HepG2 (cell line): ENCODE measurements around the gene OVCH1. TPM values are rescaled to one million over a fixed set of nuclear protein-coding genes. Genes with fewer than 3 reads are reported as not detected.

Experiments
- ATAC-seq: fragments of 200-7000 bp; cut with Tn5 transposase; 3 replicates; pipeline ENCODE4 v1.9.1; 2020; ENCODE audit warnings: mild to moderate bottlenecking, moderate library complexity
- BruUV-seq: library from RNA; stranded (reverse); fragments of 400-500 nt; replicated peaks from 2 replicates; lab custom pipeline; 2021; lab: Mats Ljungman, UMichigan
- CTCF ChIA-PET: fragments of 300-600 bp; formaldehyde crosslinking; extraction: SDS; loops from one replicate; lab custom pipeline; 2021; ENCODE audit warnings: low total read pairs, inconsistent platforms, low intra/inter-chr PET ratio; lab: Yijun Ruan, JAX
- POLR2A ChIA-PET: fragments of 350-600 bp; sonication (Branson Sonifier 250); formaldehyde crosslinking; loops from one replicate; lab custom pipeline; 2020; ENCODE audit warnings: antibody characterized with exemption, inconsistent platforms; lab: Yijun Ruan, JAX
- DNase-seq: peaks from one replicate; pipeline ENCODE4 v3.0.0-alpha.2; 2015; ENCODE audit warnings: low spot score
- FAIRE-seq: peaks from 3 replicates; lab custom pipeline; 2011; peaks lifted over from hg19 to GRCh38; lab: Jason Lieb, UNC
- H2AFZ ChIP-seq: one replicate; pipeline ENCODE4 v1.6.1; 2011; ENCODE audit warnings: low read length, inconsistent platforms
- H3K27ac ChIP-seq: fragments of 300-600 bp; 3 replicates; pipeline ENCODE4 v1.8.0; 2011; ENCODE audit warnings: mixed run types, mild to moderate bottlenecking, mixed read lengths, low read length, inconsistent platforms; ENCODE audit not compliant: insufficient read depth; ENCODE audit errors: extremely low read length
- H3K27me3 ChIP-seq, 2 experiments: fragments of 200-600 bp in 1 of 2; 2 replicates in 1 of 2; 3 replicates in 1 of 2; pipeline versions ENCODE4 v1.6.0 to v1.8.0; 2011; ENCODE audit warnings: low read length in 2 of 2, mild to moderate bottlenecking in 2 of 2, moderate library complexity in 2 of 2, inconsistent platforms in 1 of 2; ENCODE audit not compliant: insufficient read depth in 2 of 2, control insufficient read depth in 1 of 2
- H3K36me3 ChIP-seq, 2 experiments: fragments of 200-600 bp in 1 of 2; replicated peaks in 1 of 2; 2 replicates in 1 of 2; 3 replicates in 1 of 2; pipeline versions ENCODE4 v1.5.1 to v1.8.0; 2011; ENCODE audit warnings: low read length in 2 of 2, inconsistent platforms in 1 of 2; ENCODE audit not compliant: insufficient read depth in 2 of 2, control insufficient read depth in 1 of 2
- H3K4me1 ChIP-seq: 2 replicates; pipeline ENCODE4 v1.5.1; 2012; ENCODE audit warnings: low read length, inconsistent platforms; ENCODE audit not compliant: insufficient read depth
- H3K4me2 ChIP-seq: 2 replicates; pipeline ENCODE4 v1.6.0; 2011; ENCODE audit warnings: low read depth, low read length, inconsistent platforms
- H3K4me3 ChIP-seq, 3 experiments: fragments of 200-600 bp in 1 of 3; sonication (generic), shearing (Covaris generic) in 1 of 3; replicated peaks in 1 of 3; 2 replicates each; pipeline ENCODE4 v1.5.1; 2011 to 2016; ENCODE audit warnings: low read length in 3 of 3, inconsistent platforms in 2 of 3, low read depth in 2 of 3, mild to moderate bottlenecking in 2 of 3, control low read depth in 1 of 3, mixed read lengths in 1 of 3; ENCODE audit not compliant: insufficient read depth in 1 of 3
- H3K79me2 ChIP-seq: one replicate; pipeline ENCODE4 v1.6.1; 2011; ENCODE audit warnings: low read length, inconsistent platforms; ENCODE audit not compliant: insufficient read depth
- H3K9ac ChIP-seq: 2 replicates; pipeline ENCODE4 v1.6.0; 2011; ENCODE audit warnings: mild to moderate bottlenecking, low read depth, low read length, inconsistent platforms; ENCODE audit not compliant: insufficient read depth
- H3K9me3 ChIP-seq: 2 replicates; pipeline ENCODE4 v1.5.1; 2012; ENCODE audit warnings: mild to moderate bottlenecking, low read length
- H4K20me1 ChIP-seq: 2 replicates; pipeline ENCODE4 v1.6.0; 2011; ENCODE audit warnings: inconsistent platforms, mild to moderate bottlenecking, low read length, moderate library complexity; ENCODE audit not compliant: insufficient read depth
- MBNL3 ChIP-seq: fragments of 250-450 bp; sonication (Bioruptor Pico); conservative IDR thresholded peaks from 2 replicates; pipeline ENCODE4 v1.8.0; 2022; ENCODE audit warnings: mild to moderate bottlenecking, inconsistent platforms
- REL ChIP-seq: sonication (generic); formaldehyde crosslinking; conservative IDR thresholded peaks from 2 replicates; pipeline ENCODE4 v1.8.0; 2022; ENCODE audit warnings: mild to moderate bottlenecking, missing genetic modification reagents, moderate library complexity
- SIX4 ChIP-seq: sonication (generic); formaldehyde crosslinking; IDR thresholded peaks from 2 replicates; pipeline ENCODE4 v1.4.0; 2020; ENCODE audit warnings: missing genetic modification reagents
- SMC3 ChIP-seq: IDR thresholded peaks from 2 replicates; pipeline ENCODE4 v1.6.1; 2011; ENCODE audit warnings: low read length, improper control_type of control experiment
- STAG1 ChIP-seq: sonication (generic); formaldehyde crosslinking; IDR thresholded peaks from 2 replicates; pipeline ENCODE4 v1.4.0; 2020; ENCODE audit warnings: missing genetic modification reagents
- ZNF121 ChIP-seq: sonication (generic); formaldehyde crosslinking; IDR thresholded peaks from 2 replicates; pipeline ENCODE4 v1.5.0; 2020; ENCODE audit warnings: mild to moderate bottlenecking, missing genetic modification reagents
- ZNF24 ChIP-seq: fragments of 450-650 bp; IDR thresholded peaks from 2 replicates; pipeline ENCODE4 v1.6.1; 2017; ENCODE audit warnings: antibody characterized with exemption, mild to moderate bottlenecking
- ZNF430 ChIP-seq: sonication (generic); formaldehyde crosslinking; IDR thresholded peaks from 2 replicates; pipeline ENCODE4 v1.9.0; 2021; ENCODE audit warnings: mild to moderate bottlenecking, missing genetic modification reagents
- ZNF790 ChIP-seq: sonication (generic); formaldehyde crosslinking; IDR thresholded peaks from 2 replicates; pipeline ENCODE4 v1.8.0; 2022; ENCODE audit warnings: missing genetic modification reagents, mild to moderate bottlenecking, borderline replicate concordance
- ZSCAN9 ChIP-seq: IDR thresholded peaks from 2 replicates; pipeline ENCODE4 v1.6.1; 2016; ENCODE audit warnings: borderline replicate concordance
- WGBS: methylation state at CpG from one replicate; pipeline ENCODE4 v1.1.6; 2017; ENCODE audit warnings: low lambda C conversion rate; 5-methylcytosine and 5-hydroxymethylcytosine counted together
- in situ Hi-C: cut with HindIII; loops from 2 replicates; pipeline ENCODE4 v1.10.0; 2017; ENCODE audit warnings: low pct_unique_long_range_greater_than_20kb; ENCODE audit not compliant: extremely low pct_ligation_motif_present
- intact Hi-C: fragments of 100-400 bp; cut with micrococcal nuclease; formaldehyde crosslinking; loops from one replicate; pipeline ENCODE4 v1.10.0; 2022; ENCODE audit not compliant: unreplicated experiment
- polyA plus RNA-seq, 8 experiments: library from polyadenylated mRNA; depleted of rRNA in 3 of 8; stranded (reverse) in 7 of 8; unstranded in 1 of 8; fragments of >200 nt; fragmentation: Illumina TruSeq in 4 of 8; extraction: Trizol in 4 of 8; gene quantifications; 2 replicates each; pipeline versions ENCODE4 v1.2.1 to v1.2.3, GENCODE V29; 2011 to 2016; ENCODE audit warnings: low read depth in 4 of 8, missing spikeins in 1 of 8, mixed read lengths in 1 of 8; ENCODE audit not compliant: insufficient read depth in 1 of 8
- total RNA-seq, 5 experiments: library from RNA; depleted of rRNA; stranded (reverse); fragments of >200 nt; fragmentation: Illumina TruSeq; extraction: Trizol; gene quantifications; 2 replicates each; pipeline ENCODE4 v1.2.3, GENCODE V29; 2016; ENCODE audit warnings: low read depth in 1 of 5
- TF ChIP-seq, protein P1 (sequence below): sonication (generic); formaldehyde crosslinking; IDR thresholded peaks from 2 replicates; pipeline ENCODE4 v1.5.0; 2020; ENCODE audit warnings: missing genetic modification reagents
- TF ChIP-seq, protein P2 (sequence below): sonication (generic); formaldehyde crosslinking; IDR thresholded peaks from 2 replicates; pipeline ENCODE4 v1.5.0; 2020; ENCODE audit warnings: mild to moderate bottlenecking, missing genetic modification reagents, moderate library complexity
- TF ChIP-seq, protein P3 (sequence below): sonication (generic); formaldehyde crosslinking; IDR thresholded peaks from 2 replicates; pipeline ENCODE4 v1.5.1; 2020; ENCODE audit warnings: missing genetic modification reagents, mild to moderate bottlenecking, borderline replicate concordance

The OVCH1 gene
- total and polyA plus RNA-seq, 2 of the 13 experiments (the other 11 are each of a cell fraction or from before 2014, with no cell fraction given): not detected

DNA sequence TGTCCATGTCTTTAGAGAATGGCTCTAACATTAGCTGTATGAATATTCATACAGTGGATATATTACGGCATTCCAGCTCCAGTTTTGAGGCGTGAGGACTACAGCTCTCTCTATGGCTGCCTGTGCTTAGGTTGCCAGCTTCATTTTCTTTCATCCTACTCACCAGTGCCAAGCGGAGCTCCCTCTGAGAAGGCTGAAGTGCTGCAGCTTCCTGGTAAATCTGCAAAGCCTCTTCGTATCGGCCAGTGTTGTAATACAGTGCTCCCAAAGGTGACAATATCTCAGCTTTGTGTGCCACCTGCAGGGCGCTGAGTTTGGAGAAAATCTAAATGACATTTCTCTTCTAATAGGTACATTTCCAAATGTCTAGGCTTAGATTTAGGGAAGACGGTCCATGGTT lies 19.8 kb upstream of the OVCH1 start:
- intact Hi-C loops: loop anchor here (5.0 to 10.0 kb wide), 2 partner anchors 210 to 768 kb away; no protein-coding TSS in a partner anchor
- no TSS peak for BruUV-seq
- in situ Hi-C loops: no loop called here
- 71% methylated on average over 7 of the region's 7 CpGs for WGBS
- Histone ChIP-seq H3K9ac (no peak overlapping the region), H4K20me1 (no peaks in the 10 kb centered on the region), H3K4me1 (no peaks in the 10 kb centered on the region), H3K79me2 (no peaks in the 10 kb centered on the region), H3K27me3 (no peaks in the 10 kb centered on the region), H3K4me3 (no peak overlapping the region), H3K36me3 (no peaks in the 10 kb centered on the region), H3K9me3 (no peaks in the 10 kb centered on the region), H2AFZ (no peak overlapping the region), H3K27ac (no peak overlapping the region), H3K4me2 (no peak overlapping the region)
- TF ChIP-seq ZNF430 (no peak), SMC3 (peak; percentile 18; the same call in 1 of the 2 replicates), ZNF790 (CRISPR knock-in tag) (no peak), STAG1 (CRISPR knock-in tag) (peak; percentile 48), ZNF24 (no peak), REL (no peak), MBNL3 (CRISPR knock-in tag) (no peak), ZSCAN9 (CRISPR knock-in tag) (no peak), SIX4 (CRISPR knock-in tag) (no peak), ZNF121 (no peak)
- TF ChIP-seq, protein P1, sequence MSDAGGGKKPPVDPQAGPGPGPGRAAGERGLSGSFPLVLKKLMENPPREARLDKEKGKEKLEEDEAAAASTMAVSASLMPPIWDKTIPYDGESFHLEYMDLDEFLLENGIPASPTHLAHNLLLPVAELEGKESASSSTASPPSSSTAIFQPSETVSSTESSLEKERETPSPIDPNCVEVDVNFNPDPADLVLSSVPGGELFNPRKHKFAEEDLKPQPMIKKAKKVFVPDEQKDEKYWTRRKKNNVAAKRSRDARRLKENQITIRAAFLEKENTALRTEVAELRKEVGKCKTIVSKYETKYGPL (CRISPR knock-in tag): no peak
- TF ChIP-seq, protein P2, sequence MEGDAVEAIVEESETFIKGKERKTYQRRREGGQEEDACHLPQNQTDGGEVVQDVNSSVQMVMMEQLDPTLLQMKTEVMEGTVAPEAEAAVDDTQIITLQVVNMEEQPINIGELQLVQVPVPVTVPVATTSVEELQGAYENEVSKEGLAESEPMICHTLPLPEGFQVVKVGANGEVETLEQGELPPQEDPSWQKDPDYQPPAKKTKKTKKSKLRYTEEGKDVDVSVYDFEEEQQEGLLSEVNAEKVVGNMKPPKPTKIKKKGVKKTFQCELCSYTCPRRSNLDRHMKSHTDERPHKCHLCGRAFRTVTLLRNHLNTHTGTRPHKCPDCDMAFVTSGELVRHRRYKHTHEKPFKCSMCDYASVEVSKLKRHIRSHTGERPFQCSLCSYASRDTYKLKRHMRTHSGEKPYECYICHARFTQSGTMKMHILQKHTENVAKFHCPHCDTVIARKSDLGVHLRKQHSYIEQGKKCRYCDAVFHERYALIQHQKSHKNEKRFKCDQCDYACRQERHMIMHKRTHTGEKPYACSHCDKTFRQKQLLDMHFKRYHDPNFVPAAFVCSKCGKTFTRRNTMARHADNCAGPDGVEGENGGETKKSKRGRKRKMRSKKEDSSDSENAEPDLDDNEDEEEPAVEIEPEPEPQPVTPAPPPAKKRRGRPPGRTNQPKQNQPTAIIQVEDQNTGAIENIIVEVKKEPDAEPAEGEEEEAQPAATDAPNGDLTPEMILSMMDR: peak; percentile 48
- TF ChIP-seq, protein P3, sequence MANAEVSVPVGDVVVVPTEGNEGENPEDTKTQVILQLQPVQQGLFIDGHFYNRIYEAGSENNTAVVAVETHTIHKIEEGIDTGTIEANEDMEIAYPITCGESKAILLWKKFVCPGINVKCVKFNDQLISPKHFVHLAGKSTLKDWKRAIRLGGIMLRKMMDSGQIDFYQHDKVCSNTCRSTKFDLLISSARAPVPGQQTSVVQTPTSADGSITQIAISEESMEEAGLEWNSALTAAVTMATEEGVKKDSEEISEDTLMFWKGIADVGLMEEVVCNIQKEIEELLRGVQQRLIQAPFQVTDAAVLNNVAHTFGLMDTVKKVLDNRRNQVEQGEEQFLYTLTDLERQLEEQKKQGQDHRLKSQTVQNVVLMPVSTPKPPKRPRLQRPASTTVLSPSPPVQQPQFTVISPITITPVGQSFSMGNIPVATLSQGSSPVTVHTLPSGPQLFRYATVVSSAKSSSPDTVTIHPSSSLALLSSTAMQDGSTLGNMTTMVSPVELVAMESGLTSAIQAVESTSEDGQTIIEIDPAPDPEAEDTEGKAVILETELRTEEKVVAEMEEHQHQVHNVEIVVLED: no peak
- CTCF ChIA-PET: interaction anchor here (1.6 kb wide), 1 partner anchor 1327 kb away, joined by 3 read pairs; no protein-coding TSS in a partner anchor
- POLR2A ChIA-PET: no interaction called here
- DNase-seq (no peak), FAIRE-seq (no peak), ATAC-seq (peak; percentile 43; the same call in 1 of the 3 replicates)
